IMR-90 (cell line): ENCODE data around the gene TAAR1. TPM values are rescaled to one million over a fixed set of nuclear protein-coding genes. Genes with fewer than 3 reads are reported as not detected.

Experiments
- ATAC-seq: fragments of 200-7000 bp; cut with Tn5 transposase; 2 replicates; pipeline ENCODE4 v1.9.1; 2020; ENCODE audit warnings: low read depth, mild to moderate bottlenecking, moderate library complexity
- BruUV-seq: library from RNA; stranded (reverse); fragments of 400-500 nt; replicated peaks from 2 replicates; lab custom pipeline; 2021; lab: Mats Ljungman, UMichigan
- CTCF ChIA-PET: fragments of 300-600 bp; formaldehyde crosslinking; extraction: SDS; loops from one replicate; lab custom pipeline; 2021; ENCODE audit warnings: antibody characterized with exemption; lab: Yijun Ruan, JAX
- POLR2A ChIA-PET: fragments of 300-600 bp; sonication (Branson Sonifier 250); formaldehyde crosslinking; loops from one replicate; lab custom pipeline; 2022; ENCODE audit warnings: antibody characterized with exemption; ENCODE audit not compliant: unreplicated experiment; lab: Charles Lee
- DNase-seq: peaks from one replicate; pipeline ENCODE4 v3.0.0; 2013
- H2AFZ ChIP-seq: replicated peaks from 2 replicates; pipeline ENCODE3; 2013; ENCODE audit warnings: low read length, mild to moderate bottlenecking; ENCODE audit not compliant: poor library complexity
- H2AK5ac ChIP-seq: 2 replicates; pipeline ENCODE4 v1.6.1; 2013; ENCODE audit warnings: low read depth, low read length, inconsistent platforms
- H2AK9ac ChIP-seq: replicated peaks from 2 replicates; pipeline ENCODE3; 2013; ENCODE audit warnings: mild to moderate bottlenecking, low read depth, low read length, moderate library complexity; ENCODE audit not compliant: poor library complexity
- H2BK120ac ChIP-seq: 2 replicates; pipeline ENCODE4 v1.6.1; 2013; ENCODE audit warnings: low read depth, low read length, inconsistent platforms
- H2BK15ac ChIP-seq: 3 replicates; pipeline ENCODE4 v1.6.1; 2013; ENCODE audit warnings: low read depth, low read length, inconsistent platforms
- H2BK20ac ChIP-seq: 2 replicates; pipeline ENCODE4 v1.6.1; 2013; ENCODE audit warnings: low read depth, mild to moderate bottlenecking, inconsistent platforms, low read length, moderate library complexity
- H2BK5ac ChIP-seq: 2 replicates; pipeline ENCODE4 v1.6.1; 2013; ENCODE audit warnings: mild to moderate bottlenecking, low read depth, low read length, inconsistent platforms; ENCODE audit not compliant: poor library complexity, severe bottlenecking
- H3K14ac ChIP-seq: replicated peaks from 2 replicates; pipeline ENCODE4 v1.6.1; 2013; ENCODE audit warnings: low read depth, low read length, inconsistent platforms
- H3K18ac ChIP-seq: 2 replicates; pipeline ENCODE4 v1.6.1; 2013; ENCODE audit warnings: low read depth, low read length, control low read depth
- H3K23ac ChIP-seq: 2 replicates; pipeline ENCODE4 v1.6.1; 2013; ENCODE audit warnings: low read depth, low read length, inconsistent platforms
- H3K27ac ChIP-seq: 2 replicates; pipeline ENCODE4 v1.5.1; 2013; ENCODE audit warnings: mild to moderate bottlenecking, control low read depth, low read length; ENCODE audit not compliant: insufficient read depth
- H3K27me3 ChIP-seq: 2 replicates; pipeline ENCODE4 v1.6.1; 2013; ENCODE audit warnings: low read length; ENCODE audit not compliant: control insufficient read depth, insufficient read depth
- H3K36me3 ChIP-seq: 2 replicates; pipeline ENCODE4 v1.6.1; 2013; ENCODE audit warnings: low read length, mixed read lengths; ENCODE audit not compliant: control insufficient read depth, insufficient read depth
- H3K4ac ChIP-seq: 2 replicates; pipeline ENCODE4 v1.6.1; 2013; ENCODE audit warnings: low read depth, low read length, inconsistent platforms
- H3K4me1 ChIP-seq: 2 replicates; pipeline ENCODE4 v1.6.1; 2013; ENCODE audit warnings: low read length, mixed read lengths; ENCODE audit not compliant: control insufficient read depth, insufficient read depth
- H3K4me2 ChIP-seq: 2 replicates; pipeline ENCODE4 v1.6.1; 2013; ENCODE audit warnings: low read depth, mild to moderate bottlenecking, control low read depth, low read length, moderate library complexity
- H3K4me3 ChIP-seq: 2 replicates; pipeline ENCODE4 v1.5.1; 2013; ENCODE audit warnings: low read depth, mild to moderate bottlenecking, control low read depth, low read length, moderate library complexity; ENCODE audit not compliant: insufficient read depth
- H3K56ac ChIP-seq: 2 replicates; pipeline ENCODE4 v1.6.1; 2013; ENCODE audit warnings: low read length, inconsistent platforms; ENCODE audit not compliant: insufficient read depth; ENCODE audit errors: extremely low read depth
- H3K79me1 ChIP-seq, 2 experiments: 2 replicates each; pipeline ENCODE4 v1.6.1; 2013; ENCODE audit warnings: low read length in 2 of 2, inconsistent platforms in 1 of 2, low read depth in 1 of 2
- H3K9ac ChIP-seq: 2 replicates; pipeline ENCODE4 v1.6.1; 2013; ENCODE audit warnings: low read depth, low read length, control low read depth
- H3K9me1 ChIP-seq: 2 replicates; pipeline ENCODE4 v1.6.1; 2013; ENCODE audit warnings: low read length, inconsistent platforms; ENCODE audit not compliant: insufficient read depth
- H3K9me3 ChIP-seq: 2 replicates; pipeline ENCODE4 v1.6.1; 2013; ENCODE audit warnings: low read length; ENCODE audit not compliant: control insufficient read depth, insufficient read depth
- H4K20me1 ChIP-seq: 2 replicates; pipeline ENCODE4 v1.6.1; 2013; ENCODE audit warnings: low read length, inconsistent platforms; ENCODE audit not compliant: insufficient read depth
- H4K5ac ChIP-seq: 2 replicates; pipeline ENCODE4 v1.6.1; 2013; ENCODE audit warnings: mild to moderate bottlenecking, low read depth, low read length, control low read depth
- H4K8ac ChIP-seq, 2 experiments: 2 replicates each; pipeline ENCODE4 v1.6.1; 2013; ENCODE audit warnings: low read depth in 2 of 2, low read length in 2 of 2, control low read depth in 1 of 2, inconsistent platforms in 1 of 2
- H4K91ac ChIP-seq: 2 replicates; pipeline ENCODE4 v1.6.1; 2013; ENCODE audit warnings: low read depth, low read length, inconsistent platforms; ENCODE audit not compliant: insufficient read depth
- RAD21 ChIP-seq: IDR thresholded peaks from 2 replicates; pipeline ENCODE4 v1.6.1; 2012; ENCODE audit warnings: low read length, improper control_type of control experiment
- WGBS, 2 experiments: methylation state at CpG; one replicate each; pipeline versions ENCODE4 v1.1.5 to v1.1.7; 2013; ENCODE audit warnings: missing lambda C conversion rate in 2 of 2; ENCODE audit not compliant: insufficient read length in 1 of 2; ENCODE audit errors: extremely low coverage in 2 of 2; 5-methylcytosine and 5-hydroxymethylcytosine counted together
- dilution Hi-C: fragments of 300-500 bp; cut with HindIII; formaldehyde crosslinking; loops from one replicate; pipeline ENCODE4 v1.14.3; 2018; ENCODE audit warnings: low sequenced_read_pairs; ENCODE audit not compliant: unreplicated experiment
- in situ Hi-C: fragments of 300-500 bp; cut with MboI; formaldehyde crosslinking; loops from 3 replicates; pipeline ENCODE4 v1.14.3; 2019; ENCODE audit warnings: low sequenced_read_pairs, inconsistent platforms, mixed read lengths
- intact Hi-C: fragments of 100-400 bp; cut with micrococcal nuclease; formaldehyde crosslinking; loops from 2 replicates; pipeline ENCODE4 v1.10.0; 2022
- polyA plus RNA-seq, 3 experiments: library from polyadenylated mRNA; depleted of rRNA; stranded (reverse); fragments of >200 nt; gene quantifications; 2 replicates each; pipeline ENCODE4 v1.2.3, GENCODE V29; 2012; ENCODE audit warnings: low replicate concordance in 1 of 3
- total RNA-seq: library from RNA; depleted of rRNA; stranded (reverse); fragments of >200 nt; gene quantifications from 2 replicates; pipeline ENCODE4 v1.2.3, GENCODE V29; 2012
- TF ChIP-seq, protein P1 (sequence below): fragments of 150-350 bp; IDR thresholded peaks from 2 replicates; pipeline ENCODE4 v1.6.1; 2017; ENCODE audit warnings: mild to moderate bottlenecking, antibody characterized with exemption, low read length, low read depth

The TAAR1 gene
- total and polyA plus RNA-seq, 2 of the 4 experiments (the other 2 are of a cell fraction) = not detected

DNA sequence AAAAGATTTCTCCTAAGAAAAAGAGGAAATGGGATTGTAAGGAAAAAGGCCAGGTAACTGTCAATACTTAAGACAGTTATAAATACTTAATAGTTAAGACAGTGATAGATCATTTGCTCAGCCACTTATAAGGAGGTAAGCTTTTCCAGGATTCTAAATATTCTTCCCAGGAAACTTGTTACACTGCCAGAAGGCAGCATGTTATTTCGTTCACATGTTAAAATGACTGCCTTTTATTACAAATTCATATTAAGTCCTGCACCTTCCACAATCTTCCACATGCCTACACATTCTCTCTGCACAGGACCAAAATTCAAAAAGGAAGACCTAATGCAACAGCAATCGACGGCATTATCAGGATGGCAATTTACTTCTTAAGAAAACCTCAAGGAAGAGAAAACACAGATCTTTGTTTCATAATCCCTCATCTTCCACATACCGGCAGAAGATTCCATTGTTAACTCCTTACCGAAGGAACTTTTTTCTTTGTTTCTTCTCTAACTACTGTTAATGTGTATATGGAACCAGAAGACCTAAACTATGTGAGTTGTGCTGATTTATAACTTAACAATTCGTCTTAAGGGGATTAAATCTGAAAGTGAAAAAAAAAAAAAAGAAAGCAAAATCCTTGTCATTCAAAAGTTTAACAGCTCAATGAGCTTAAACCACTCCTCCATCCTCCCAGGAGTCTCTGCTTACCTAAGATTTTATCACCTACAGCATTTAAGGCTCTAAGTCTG lies 35.7 kb downstream of the TAAR1 start:
- Histone ChIP-seq H3K23ac (no peak overlapping the region), H3K4me3 (no peak overlapping the region), H2BK5ac (no peak overlapping the region), H3K9me1 (no peaks in the 10 kb centered on the region), H2BK15ac (no peak overlapping the region), H3K18ac (no peak overlapping the region), H2AK5ac (no peak overlapping the region), H3K14ac (no peak overlapping the region), H3K4me2 (no peak overlapping the region), H2BK120ac (no peak overlapping the region), H3K36me3 (no peaks in the 10 kb centered on the region), H4K20me1 (no peaks in the 10 kb centered on the region), H3K9ac (no peak overlapping the region), H4K8ac (no peak overlapping the region), H3K4ac (no peak overlapping the region), H3K56ac (no peak overlapping the region), H3K27ac (no peak overlapping the region), H3K79me1 (no peaks in the 10 kb centered on the region), H4K5ac (no peak overlapping the region), H2BK20ac (no peak overlapping the region), H2AK9ac (no peak overlapping the region), H2AFZ (no peak overlapping the region), H3K9me3 (no peaks in the 10 kb centered on the region), H3K4me1 (no peaks in the 10 kb centered on the region), H3K27me3 (peaks cover 26% of the 10 kb centered on the region), H4K91ac (no peak overlapping the region)
- ATAC-seq = no peak
- BruUV-seq = no TSS peak
- TF ChIP-seq RAD21 = no peak
- TF ChIP-seq, protein P1, sequence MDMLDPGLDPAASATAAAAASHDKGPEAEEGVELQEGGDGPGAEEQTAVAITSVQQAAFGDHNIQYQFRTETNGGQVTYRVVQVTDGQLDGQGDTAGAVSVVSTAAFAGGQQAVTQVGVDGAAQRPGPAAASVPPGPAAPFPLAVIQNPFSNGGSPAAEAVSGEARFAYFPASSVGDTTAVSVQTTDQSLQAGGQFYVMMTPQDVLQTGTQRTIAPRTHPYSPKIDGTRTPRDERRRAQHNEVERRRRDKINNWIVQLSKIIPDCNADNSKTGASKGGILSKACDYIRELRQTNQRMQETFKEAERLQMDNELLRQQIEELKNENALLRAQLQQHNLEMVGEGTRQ = no peak
- dilution Hi-C loops = no loop called here
- intact Hi-C loops = no loop called here
- WGBS, 2 experiments = no CpG with 5 or more reads among the region's 6 CpGs
- in situ Hi-C loops = no loop called here
- ChIA-PET POLR2A (no interaction called here), CTCF (no interaction called here)
- no peak for DNase-seq
